MG63 (cell line): Measurements from ENCODE around the gene BLID. TPM values are rescaled to one million over a fixed set of nuclear protein-coding genes. Genes with fewer than 3 reads are reported as not detected.

Experiments used
- DNase-seq: peaks from one replicate; pipeline ENCODE4 v3.0.0-alpha.2; 2020
- H3K27me3 ChIP-seq: fragments of 250-450 bp; sonication (Bioruptor Pico); 2 replicates; pipeline ENCODE4 v1.5.1; 2020; ENCODE audit warnings: mild to moderate bottlenecking, moderate library complexity
- H3K36me3 ChIP-seq: fragments of 250-450 bp; sonication (Bioruptor Pico); 2 replicates; pipeline ENCODE4 v1.5.1; 2020; ENCODE audit warnings: mild to moderate bottlenecking, moderate library complexity
- H3K4me3 ChIP-seq: fragments of 250-450 bp; sonication (Bioruptor Pico); 2 replicates; pipeline ENCODE4 v1.5.1; 2020; ENCODE audit warnings: mild to moderate bottlenecking, moderate library complexity
- H3K9me3 ChIP-seq: fragments of 250-450 bp; sonication (Bioruptor Pico); 2 replicates; pipeline ENCODE4 v1.5.1; 2020; ENCODE audit warnings: mild to moderate bottlenecking, moderate library complexity
- total RNA-seq: library from RNA; depleted of rRNA; stranded (reverse); fragments of >200 nt; shearing (Covaris generic); gene quantifications from 2 replicates; pipeline ENCODE4 v1.2.3, GENCODE V29; 2014; ENCODE audit warnings: low replicate concordance

Gene BLID
- total RNA-seq, 1 experiment from 2014 or later = not detected

GRCh38 chr11:122113836-122114825, 1.9 kb downstream of the BLID start:
- DNase-seq = no peak
- Histone ChIP-seq H3K9me3 (no peaks in the 10 kb centered on the region), H3K4me3 (no peak overlapping the region), H3K27me3 (no peaks in the 10 kb centered on the region), H3K36me3 (peaks cover 95% of the 10 kb centered on the region)

GRCh38 chr11:122112470-122113365, 3.3 kb downstream of the BLID start:
- H3K27me3 ChIP-seq = no peaks in the 10 kb centered on the region
- peaks cover 93% of the 10 kb centered on the region for H3K36me3 ChIP-seq
- no peak for DNase-seq
- no peak overlapping the region for H3K4me3 ChIP-seq
- no peaks in the 10 kb centered on the region for H3K9me3 ChIP-seq

- DNase-seq = no peak
- Histone ChIP-seq H3K9me3 (no peaks in the 10 kb centered on the region), H3K27me3 (no peaks in the 10 kb centered on the region), H3K4me3 (no peak overlapping the region), H3K36me3 (peaks cover 93% of the 10 kb centered on the region)
These were observed 6.1 kb downstream of the BLID start for GRCh38 chr11:122109932-122110331.

GRCh38 chr11:122108828-122109227, 7.2 kb downstream of the BLID start:
- Histone ChIP-seq H3K36me3 (peaks cover 93% of the 10 kb centered on the region), H3K27me3 (no peaks in the 10 kb centered on the region)

DNA sequence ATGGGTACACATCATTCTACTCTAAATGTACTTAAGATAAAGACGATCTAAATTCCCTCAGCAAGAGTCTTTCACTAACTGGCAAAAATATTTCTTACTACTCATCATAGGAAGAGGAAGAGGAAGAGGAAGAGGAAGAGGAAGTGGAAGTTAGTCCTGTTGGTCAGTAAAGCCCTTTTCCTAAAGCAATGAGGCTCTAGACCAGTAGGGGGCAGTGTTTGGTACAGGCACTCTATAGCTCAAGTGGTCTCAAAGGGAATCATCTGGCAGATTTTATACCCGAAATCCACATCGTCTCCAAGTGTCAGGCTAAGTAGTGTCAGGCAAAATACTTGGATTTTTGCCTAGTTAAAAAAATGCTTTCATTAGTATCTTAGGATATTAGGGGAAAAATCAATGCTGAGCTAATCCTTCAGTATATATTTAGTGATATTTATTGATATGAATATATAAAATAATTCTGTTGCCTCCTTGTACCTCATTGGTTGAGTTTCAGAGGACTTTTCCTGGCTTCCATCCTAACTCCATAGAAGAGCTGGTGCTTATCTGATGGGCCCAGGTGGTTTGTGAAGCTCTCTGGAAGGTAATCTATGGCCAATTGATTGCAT, 7.7 kb downstream of the BLID start:
- DNase-seq = peak; percentile 38
- no peaks in the 10 kb centered on the region for H3K27me3 ChIP-seq
- H3K9me3 ChIP-seq = no peaks in the 10 kb centered on the region
- H3K4me3 ChIP-seq = no peak overlapping the region
- peaks cover 94% of the 10 kb centered on the region for H3K36me3 ChIP-seq

More at GRCh38 chr11:122108828-122109227, 7.2 kb downstream of the BLID start:
- no peak for DNase-seq
- H3K4me3 ChIP-seq = no peak overlapping the region
- H3K9me3 ChIP-seq = no peaks in the 10 kb centered on the region

GRCh38 chr11:122107566-122107965, 8.4 kb downstream of the BLID start:
- peaks cover 92% of the 10 kb centered on the region for H3K36me3 ChIP-seq
- H3K9me3 ChIP-seq = no peaks in the 10 kb centered on the region
- no peaks in the 10 kb centered on the region for H3K27me3 ChIP-seq

DNA sequence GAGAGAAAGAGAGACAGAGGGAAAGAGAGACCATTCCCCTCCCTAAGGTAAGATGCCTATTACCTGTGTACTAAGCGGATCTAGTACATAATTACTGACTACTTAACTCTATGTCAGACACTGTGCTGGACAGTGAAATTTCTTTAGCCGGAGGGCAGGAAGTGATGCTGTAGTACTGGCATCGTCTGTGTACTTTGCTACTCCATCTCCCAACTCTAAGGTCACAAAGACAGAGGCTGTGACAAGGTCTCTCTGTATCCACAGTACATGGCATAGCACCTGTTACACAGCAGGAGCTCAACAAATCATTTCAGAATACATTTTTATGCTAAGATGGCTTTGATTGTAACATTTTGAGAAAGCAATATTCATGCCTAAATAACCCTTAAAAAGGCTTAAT, 9.0 kb downstream of the BLID start:
- no peak overlapping the region for H3K4me3 ChIP-seq
- no peaks in the 10 kb centered on the region for H3K27me3 ChIP-seq
- H3K9me3 ChIP-seq = no peaks in the 10 kb centered on the region
- H3K36me3 ChIP-seq = peaks cover 92% of the 10 kb centered on the region
- DNase-seq = no peak

More at GRCh38 chr11:122107566-122107965, 8.4 kb downstream of the BLID start:
- DNase-seq = no peak
- H3K4me3 ChIP-seq = no peak overlapping the region

GRCh38 chr11:122105044-122105758, 10.8 kb downstream of the BLID start:
- no peak overlapping the region for H3K4me3 ChIP-seq
- no peaks in the 10 kb centered on the region for H3K27me3 ChIP-seq
- DNase-seq = peak; percentile 44
- H3K9me3 ChIP-seq = no peaks in the 10 kb centered on the region
- H3K36me3 ChIP-seq = peaks cover 93% of the 10 kb centered on the region

DNA sequence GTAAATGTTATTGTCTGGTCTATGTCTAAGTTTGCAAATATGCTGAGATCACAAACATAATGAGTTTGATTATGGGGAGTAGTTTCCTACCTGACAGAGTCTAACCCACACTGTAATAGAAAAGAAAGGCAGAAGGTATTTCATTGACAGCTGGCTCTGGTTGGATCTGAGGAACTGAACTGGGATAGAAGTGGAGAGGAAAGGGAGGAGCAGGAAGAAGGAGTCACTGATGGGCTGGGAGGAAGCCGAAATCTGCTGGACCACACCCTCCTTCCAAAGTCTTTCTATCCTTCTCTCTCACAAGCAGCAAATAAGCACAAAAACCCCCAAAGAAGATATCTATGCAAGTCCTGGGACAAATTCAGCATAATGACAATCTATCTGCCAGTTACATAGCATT, 11.7 kb downstream of the BLID start:
- Histone ChIP-seq H3K27me3 (no peaks in the 10 kb centered on the region), H3K4me3 (no peak overlapping the region), H3K36me3 (peaks cover 93% of the 10 kb centered on the region), H3K9me3 (no peaks in the 10 kb centered on the region)
- no peak for DNase-seq

DNA sequence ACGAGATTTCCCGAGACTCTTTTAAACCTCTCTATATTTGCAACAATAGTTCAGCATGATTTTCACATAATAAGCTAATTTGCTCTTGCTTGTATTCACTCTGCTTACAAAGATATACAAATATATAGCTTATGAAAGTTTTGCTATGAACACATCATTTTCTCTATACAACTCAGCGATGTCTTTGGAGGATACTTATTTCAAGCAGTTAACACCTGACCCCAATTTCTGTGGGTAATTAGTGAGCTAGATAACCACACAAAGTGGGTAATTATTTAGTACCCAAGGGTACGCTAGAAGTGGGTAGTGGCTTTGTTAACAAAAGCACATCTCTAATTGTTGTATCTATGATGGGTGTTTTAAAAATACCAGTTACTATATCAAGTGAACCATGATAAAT, 12.3 kb downstream of the BLID start:
- no peaks in the 10 kb centered on the region for H3K27me3 ChIP-seq
- no peak for DNase-seq
- no peak overlapping the region for H3K4me3 ChIP-seq
- H3K36me3 ChIP-seq = peaks cover 93% of the 10 kb centered on the region
- H3K9me3 ChIP-seq = no peaks in the 10 kb centered on the region

DNA sequence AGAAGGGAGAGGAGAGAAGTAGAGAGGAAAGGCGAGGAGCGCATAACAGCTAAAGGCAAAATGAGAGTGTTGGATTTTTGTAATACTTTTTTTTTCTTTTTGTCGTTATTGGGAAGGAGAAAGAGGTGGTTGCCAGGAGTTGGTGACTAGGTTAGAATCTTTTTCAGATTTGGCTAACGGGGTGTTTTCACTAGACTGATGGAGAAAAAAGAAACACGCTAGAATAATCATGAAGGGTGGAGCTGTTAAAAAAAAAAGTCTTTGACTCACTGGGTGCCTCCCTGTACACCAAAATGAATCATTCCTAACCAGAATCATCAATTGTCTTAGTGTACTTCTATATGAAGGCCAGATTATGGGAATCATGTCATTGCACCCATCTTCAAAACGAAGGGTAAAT, 12.7 kb downstream of the BLID start:
- Histone ChIP-seq H3K27me3 (no peaks in the 10 kb centered on the region), H3K36me3 (peaks cover 93% of the 10 kb centered on the region), H3K9me3 (no peaks in the 10 kb centered on the region), H3K4me3 (no peak overlapping the region)
- no peak for DNase-seq

DNA sequence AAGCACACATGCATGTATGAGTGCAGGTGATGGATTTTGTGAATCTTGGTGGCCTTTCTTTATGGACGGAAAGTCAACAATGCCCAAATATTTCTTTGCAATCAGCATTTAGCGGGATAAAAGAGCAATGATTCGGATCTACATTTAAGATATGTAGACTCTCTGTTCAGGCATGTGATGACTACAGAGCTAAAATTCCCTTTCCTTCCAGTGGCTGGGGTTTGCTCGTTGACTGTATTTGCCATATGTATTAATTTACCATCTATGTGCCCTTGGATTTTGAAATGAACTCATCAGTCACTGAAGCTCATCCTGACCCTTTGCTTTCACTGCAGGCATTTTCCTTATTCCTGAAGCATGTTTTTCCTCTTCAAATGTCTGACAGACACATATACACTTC, 13.6 kb downstream of the BLID start:
- no peaks in the 10 kb centered on the region for H3K9me3 ChIP-seq
- peaks cover 94% of the 10 kb centered on the region for H3K36me3 ChIP-seq
- H3K27me3 ChIP-seq = no peaks in the 10 kb centered on the region
- H3K4me3 ChIP-seq = peak overlapping the region; percentile 54
- no peak for DNase-seq

DNA sequence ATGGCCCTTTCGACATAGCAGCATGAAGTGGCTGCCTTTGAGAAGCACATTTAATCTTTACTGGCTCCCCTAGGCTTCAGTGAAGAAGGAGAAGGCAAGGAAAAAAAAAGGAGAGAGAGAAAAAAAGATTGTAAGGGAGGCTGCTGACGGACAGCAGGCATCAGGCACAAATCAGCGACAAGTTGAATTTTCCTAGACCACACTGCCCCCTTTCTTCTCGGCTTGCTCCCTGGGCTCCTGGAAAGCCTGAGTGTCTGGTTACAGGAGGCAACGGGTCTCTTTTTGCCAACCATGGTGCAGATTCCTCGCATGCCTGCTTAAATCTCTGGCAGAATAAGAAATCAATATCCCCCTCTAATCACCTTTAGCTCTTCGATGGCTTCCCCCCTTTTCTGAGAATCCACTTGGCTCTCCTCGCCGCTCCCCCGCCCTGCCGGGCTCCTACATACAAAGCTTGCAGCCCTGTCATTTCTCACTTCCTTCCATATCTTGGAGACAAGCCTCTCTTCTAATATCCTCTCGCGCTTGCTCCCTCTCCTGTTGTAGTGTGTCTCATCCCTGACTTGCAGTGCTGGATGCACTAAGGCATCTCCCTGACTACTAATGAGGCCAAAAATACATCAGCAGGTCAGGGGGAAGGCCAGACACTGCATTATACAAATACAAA, 14.3 kb downstream of the BLID start:
- peak; percentile 60 for DNase-seq
- Histone ChIP-seq H3K27me3 (no peaks in the 10 kb centered on the region), H3K4me3 (peak overlapping the region; percentile 54), H3K9me3 (no peaks in the 10 kb centered on the region), H3K36me3 (peaks cover 94% of the 10 kb centered on the region)

DNA sequence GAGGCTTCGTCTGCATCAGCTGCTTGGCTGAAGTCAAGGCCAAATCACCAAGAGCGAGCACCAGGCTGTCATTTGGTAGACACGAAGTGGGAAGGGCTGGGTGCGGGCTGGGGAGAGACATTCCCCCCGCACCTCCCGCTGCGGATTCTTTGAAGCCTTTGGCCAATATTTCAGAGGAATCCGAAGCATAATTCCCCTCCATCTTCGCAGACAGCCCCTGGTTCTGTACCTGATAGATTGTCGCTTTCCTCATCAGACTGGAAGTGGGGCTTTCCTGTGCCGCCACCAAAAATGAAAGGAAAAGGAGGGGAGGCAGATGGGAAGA, 15.3 kb downstream of the BLID start:
- Histone ChIP-seq H3K4me3 (peak overlapping the region; percentile 54), H3K36me3 (peaks cover 94% of the 10 kb centered on the region), H3K27me3 (no peaks in the 10 kb centered on the region), H3K9me3 (no peaks in the 10 kb centered on the region)
- peak; percentile 76 for DNase-seq

DNA sequence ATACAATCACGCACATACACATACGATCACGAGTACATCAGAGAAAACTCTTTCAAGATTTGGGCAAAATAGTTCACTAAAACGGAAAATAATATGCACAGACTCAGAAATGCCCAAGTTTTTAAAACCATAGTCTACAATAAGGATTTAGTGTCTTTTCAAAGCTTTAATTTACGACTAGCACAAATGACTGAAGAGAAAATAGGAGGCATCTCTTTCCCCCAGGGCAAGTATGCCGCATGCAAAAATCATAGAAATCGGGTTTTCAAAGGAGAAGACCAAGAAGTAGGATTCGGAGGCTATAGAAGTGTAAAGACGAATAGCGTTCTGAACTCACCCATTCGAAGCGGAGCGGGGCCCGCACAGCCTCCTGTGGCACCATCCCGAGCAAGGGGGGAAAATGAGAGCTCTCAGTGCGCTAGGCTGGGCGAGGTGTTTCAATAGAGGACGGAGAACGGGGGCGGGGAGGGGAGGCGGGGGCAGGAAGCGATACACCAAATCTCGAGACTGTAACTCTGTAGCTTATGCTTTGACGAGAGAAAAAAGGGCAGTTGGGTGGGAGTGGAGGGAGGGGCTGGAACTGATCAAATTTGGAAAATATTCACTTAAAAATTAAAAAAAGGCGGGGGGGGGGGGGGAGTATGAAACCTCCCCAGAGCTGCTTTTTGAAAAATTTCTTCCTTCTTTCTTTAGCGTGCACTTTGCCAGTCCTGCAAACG, 15.8 kb downstream of the BLID start:
- DNase-seq = peak; percentile 73
- Histone ChIP-seq H3K36me3 (peaks cover 94% of the 10 kb centered on the region), H3K4me3 (peak overlapping the region; percentile 54), H3K27me3 (no peaks in the 10 kb centered on the region), H3K9me3 (no peaks in the 10 kb centered on the region)
